GM10266 (cell line): ENCODE measurements around the gene GALNT2.

Experiments
- DNase-seq: peaks from one replicate; pipeline ENCODE4 v3.0.0; 2012; ENCODE audit errors: extremely low spot score
- CTCF ChIP-seq: IDR thresholded peaks from 2 replicates; pipeline ENCODE4 v1.5.1; 2012; ENCODE audit warnings: mild to moderate bottlenecking, low read depth; ENCODE audit not compliant: control insufficient read depth, insufficient read depth; ENCODE audit errors: missing control alignments

GALNT2 gene

GRCh38 chr1:230077436-230078213, 10.6 kb downstream of the GALNT2 start:
- DNase-seq, result no peak
- TF ChIP-seq CTCF, result no peak

GRCh38 chr1:230079199-230080024, 12.4 kb downstream of the GALNT2 start:
- DNase-seq, result no peak
- TF ChIP-seq CTCF, result no peak

DNA sequence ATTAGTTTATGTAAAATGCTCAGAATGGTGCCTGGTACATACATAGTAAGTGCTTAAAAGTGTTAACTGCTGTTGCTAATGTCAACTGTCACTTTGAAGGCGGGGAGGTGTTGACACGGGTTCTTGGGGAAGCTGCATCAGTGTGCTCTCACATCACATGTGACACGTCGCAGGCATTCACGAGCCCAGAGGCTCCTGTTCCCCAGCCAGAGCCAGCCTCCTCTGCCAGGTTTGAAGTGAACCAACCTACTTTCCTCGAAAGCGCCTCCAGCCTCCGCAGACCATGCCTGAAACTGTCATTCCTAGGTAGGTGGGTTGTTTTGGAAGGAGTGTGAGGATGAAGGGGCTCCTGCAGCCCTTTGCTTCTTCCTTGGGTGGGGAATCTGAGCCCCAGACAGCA, 13.8 kb downstream of the GALNT2 start:
- no peak for TF ChIP-seq CTCF
- no peak for DNase-seq

- TF ChIP-seq CTCF, result no peak
- no peak for DNase-seq
Measured at GRCh38 chr1:230081751-230082150, 14.7 kb downstream of the GALNT2 start.

DNA sequence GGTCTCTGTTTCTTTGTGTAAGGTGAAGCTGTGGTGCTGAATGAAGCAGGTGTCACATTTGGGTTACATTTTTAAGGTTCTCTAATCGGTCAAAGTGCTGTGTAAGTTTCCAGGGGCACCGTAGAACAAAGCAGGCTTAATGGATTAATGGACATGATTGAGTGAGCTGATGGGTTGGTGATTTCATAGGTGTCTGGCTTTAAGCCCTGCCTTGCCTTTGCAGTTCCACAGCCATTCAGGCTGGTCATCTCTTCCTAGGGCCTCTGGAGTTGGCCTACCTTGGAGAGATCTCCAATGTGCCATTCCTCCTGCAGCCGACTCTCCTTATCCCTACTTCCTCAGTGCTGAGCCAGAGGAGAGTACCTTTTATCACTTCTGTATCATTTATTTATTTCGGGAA, 15.2 kb downstream of the GALNT2 start:
- DNase-seq, result no peak
- no peak for TF ChIP-seq CTCF

- no peak for DNase-seq
- no peak for TF ChIP-seq CTCF
Measured at GRCh38 chr1:230083053-230083452, 16.0 kb downstream of the GALNT2 start.
